HUES64 (cell line): ENCODE measurements around the gene SEC14L1.

Source experiments
- H3K27ac ChIP-seq: 2 replicates; pipeline ENCODE4 v1.7.0; 2013; ENCODE audit warnings: low read depth, low read length, inconsistent platforms
- H3K27me3 ChIP-seq: 2 replicates; pipeline ENCODE4 v1.6.1; 2013; ENCODE audit warnings: mild to moderate bottlenecking, low read length; ENCODE audit not compliant: insufficient read depth
- H3K36me3 ChIP-seq: 2 replicates; pipeline ENCODE4 v1.6.1; 2013; ENCODE audit warnings: mild to moderate bottlenecking, low read length; ENCODE audit not compliant: insufficient read depth
- H3K4me1 ChIP-seq: 2 replicates; pipeline ENCODE4 v1.6.1; 2013; ENCODE audit warnings: mild to moderate bottlenecking, low read length, moderate library complexity; ENCODE audit not compliant: insufficient read depth
- H3K4me3 ChIP-seq: 2 replicates; pipeline ENCODE4 v1.5.1; 2013; ENCODE audit warnings: mild to moderate bottlenecking, low read length, moderate library complexity
- H3K9ac ChIP-seq: 2 replicates; pipeline ENCODE4 v1.6.1; 2013; ENCODE audit warnings: mild to moderate bottlenecking, low read depth, low read length
- H3K9me3 ChIP-seq: 2 replicates; pipeline ENCODE4 v1.6.1; 2013; ENCODE audit warnings: low read depth, low read length; ENCODE audit not compliant: insufficient read depth
- WGBS: fragments of 150-250, 120-280 bp; methylation state at CpG from one replicate; pipeline ENCODE4 v1.1.7; 2013; ENCODE audit warnings: missing lambda C conversion rate; 5-methylcytosine and 5-hydroxymethylcytosine counted together

SEC14L1 gene

GRCh38 chr17:77258638-77259037, 117.9 kb downstream of the SEC14L1 start:
- no peaks in the 10 kb centered on the region for H3K36me3 ChIP-seq
- no peak overlapping the region for H3K27ac ChIP-seq
- 87% methylated on average over 12 of the region's 12 CpGs for WGBS
- H3K9ac ChIP-seq, result no peak overlapping the region
- peaks cover 5% of the 10 kb centered on the region; the same call in 1 of the 2 replicates for H3K4me1 ChIP-seq
- H3K27me3 ChIP-seq, result no peaks in the 10 kb centered on the region
- H3K9me3 ChIP-seq, result no peaks in the 10 kb centered on the region
- no peak overlapping the region for H3K4me3 ChIP-seq

DNA sequence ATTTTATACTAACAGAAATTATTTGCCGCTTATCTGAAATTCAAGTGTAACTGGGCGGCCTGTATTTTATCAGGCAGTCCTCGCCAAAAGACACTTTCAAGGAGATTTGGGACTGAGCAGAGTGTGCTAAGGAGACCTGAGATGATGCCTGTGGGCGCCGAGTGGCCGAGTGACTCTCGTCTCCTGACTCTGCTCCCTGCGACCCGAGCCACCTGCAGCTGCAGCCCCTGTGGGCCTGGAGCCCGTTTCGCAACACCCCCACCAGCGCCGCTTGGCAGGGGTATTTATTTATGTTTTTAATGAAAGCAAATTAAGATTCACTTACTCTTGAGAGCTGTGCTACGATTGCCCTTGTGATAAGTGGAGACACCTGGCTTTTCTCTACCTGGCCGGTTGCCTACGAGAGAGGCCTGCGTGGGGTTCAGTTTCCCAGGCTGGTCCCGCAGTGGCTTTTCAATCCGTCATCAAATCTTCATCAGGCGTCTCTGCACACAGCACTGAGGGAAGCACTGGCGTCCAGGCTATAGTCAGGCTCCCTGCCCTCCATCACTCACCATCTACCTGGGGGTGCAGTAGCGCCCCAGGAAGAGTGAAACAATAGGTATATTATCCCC, 124.0 kb downstream of the SEC14L1 start:
- 77% methylated on average over 22 of the region's 22 CpGs for WGBS

GRCh38 chr17:77266213-77266612, 125.4 kb downstream of the SEC14L1 start:
- H3K9me3 ChIP-seq, result no peaks in the 10 kb centered on the region
- no peaks in the 10 kb centered on the region for H3K27me3 ChIP-seq
- H3K27ac ChIP-seq, result no peak overlapping the region
- no peak overlapping the region for H3K4me3 ChIP-seq
- 90% methylated on average over 4 of the region's 4 CpGs for WGBS
- no peaks in the 10 kb centered on the region for H3K36me3 ChIP-seq
- H3K9ac ChIP-seq, result no peak overlapping the region
- peaks cover 8% of the 10 kb centered on the region; the same call in 1 of the 2 replicates for H3K4me1 ChIP-seq

More for the DNA sequence above, 124.0 kb downstream of the SEC14L1 start:
- no peak overlapping the region for H3K9ac ChIP-seq
- peaks cover 8% of the 10 kb centered on the region; the same call in 1 of the 2 replicates for H3K4me1 ChIP-seq
- H3K27ac ChIP-seq, result no peak overlapping the region
- no peak overlapping the region for H3K4me3 ChIP-seq
- no peaks in the 10 kb centered on the region for H3K27me3 ChIP-seq
- H3K36me3 ChIP-seq, result no peaks in the 10 kb centered on the region
- no peaks in the 10 kb centered on the region for H3K9me3 ChIP-seq
